ENCODE results near the gene CTSS. TPM values are rescaled to one million over a fixed set of nuclear protein-coding genes. Genes with fewer than 3 reads are reported as not detected.

Gene CTSS
- total and polyA plus RNA-seq, 2 experiments from 2014 or later: 5.2 to 10.4 TPM

DNA sequence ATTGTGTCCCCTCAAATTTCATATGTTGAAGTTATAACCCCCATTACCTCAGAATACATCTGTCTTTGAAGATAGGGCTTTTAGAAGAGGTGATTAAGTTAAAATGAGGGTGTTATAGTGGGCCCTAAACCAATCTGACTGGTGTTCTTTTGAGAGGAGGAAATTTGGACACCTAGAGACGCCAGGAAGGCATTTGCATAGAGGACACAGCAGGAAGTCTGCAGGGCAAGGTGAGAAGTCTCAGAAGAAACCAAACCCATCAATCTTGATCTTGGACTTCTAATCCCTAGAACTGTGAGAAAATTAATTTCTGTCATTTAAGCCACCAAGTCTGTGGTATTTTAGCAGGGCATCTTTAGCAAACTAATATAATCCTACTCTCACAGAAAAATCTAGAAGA, 81.7 kb downstream of the CTSS start:
- Histone ChIP-seq H3K36me3 (replicated peaks; ENCODE audit: insufficient read depth, low read depth) (no peaks in the 10 kb centered on the region), H3K27ac (no peak overlapping the region), H3K9me3 (ENCODE audit: low read depth) (no peaks in the 10 kb centered on the region), H4K20me1 (ENCODE audit: insufficient read depth, poor library complexity, severe bottlenecking) (no peaks in the 10 kb centered on the region), H2AFZ (no peak overlapping the region), H3K27me3 (no peaks in the 10 kb centered on the region), H3K4me3 (no peak overlapping the region), H3K4me2 (no peak overlapping the region), H3K9me2 (replicated peaks; ENCODE audit: insufficient read depth) (no peaks in the 10 kb centered on the region), H3K4me1 (ENCODE audit: insufficient read depth) (no peaks in the 10 kb centered on the region), H3K79me2 (peaks cover 18% of the 10 kb centered on the region)
- DNase-seq (ENCODE audit: low spot score): no peak
- WGBS (ENCODE audit: low lambda C conversion rate, missing lambda C conversion rate): 86% methylated on average over 1 of the region's 1 CpG
- TF ChIP-seq, protein P1, sequence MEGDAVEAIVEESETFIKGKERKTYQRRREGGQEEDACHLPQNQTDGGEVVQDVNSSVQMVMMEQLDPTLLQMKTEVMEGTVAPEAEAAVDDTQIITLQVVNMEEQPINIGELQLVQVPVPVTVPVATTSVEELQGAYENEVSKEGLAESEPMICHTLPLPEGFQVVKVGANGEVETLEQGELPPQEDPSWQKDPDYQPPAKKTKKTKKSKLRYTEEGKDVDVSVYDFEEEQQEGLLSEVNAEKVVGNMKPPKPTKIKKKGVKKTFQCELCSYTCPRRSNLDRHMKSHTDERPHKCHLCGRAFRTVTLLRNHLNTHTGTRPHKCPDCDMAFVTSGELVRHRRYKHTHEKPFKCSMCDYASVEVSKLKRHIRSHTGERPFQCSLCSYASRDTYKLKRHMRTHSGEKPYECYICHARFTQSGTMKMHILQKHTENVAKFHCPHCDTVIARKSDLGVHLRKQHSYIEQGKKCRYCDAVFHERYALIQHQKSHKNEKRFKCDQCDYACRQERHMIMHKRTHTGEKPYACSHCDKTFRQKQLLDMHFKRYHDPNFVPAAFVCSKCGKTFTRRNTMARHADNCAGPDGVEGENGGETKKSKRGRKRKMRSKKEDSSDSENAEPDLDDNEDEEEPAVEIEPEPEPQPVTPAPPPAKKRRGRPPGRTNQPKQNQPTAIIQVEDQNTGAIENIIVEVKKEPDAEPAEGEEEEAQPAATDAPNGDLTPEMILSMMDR (IDR thresholded peaks at IDR 0.05; ENCODE audit: poor library complexity): no peak
- TF ChIP-seq EZH2 (IDR thresholded peaks at IDR 0.05; ENCODE audit: borderline replicate concordance) (no peak), EZH2phosphoT487 (IDR thresholded peaks at IDR 0.05; ENCODE audit: low read depth, severe bottlenecking, unreplicated experiment) (no peak)

Small RNA genes lying within 50 kb of the gene (small RNA-seq; reads per million reads assigned to genes)
- gene RNU6-1042P: not detected
- not detected for gene RNU6-1309P

Other genes with a start within 250 kb of the CTSS start
- 3.7 and 8.1 TPM in 2 replicates for gene ADAMTSL4, start 216.4 kb downstream of the CTSS start, total RNA-seq
- gene ADAMTSL4, start 216.4 kb downstream of the CTSS start, polyA plus RNA-seq: 19.7 and 28.0 TPM in 2 replicates
- 302 and 388 TPM in 2 replicates for gene MCL1, start 186.2 kb downstream of the CTSS start, total RNA-seq
- 150 and 181 TPM in 2 replicates for gene MCL1, start 186.2 kb downstream of the CTSS start, polyA plus RNA-seq
- gene ENSA, start 136.2 kb downstream of the CTSS start, total RNA-seq: 101 and 148 TPM in 2 replicates
- gene ENSA, start 136.2 kb downstream of the CTSS start, polyA plus RNA-seq: 70.8 and 86.5 TPM in 2 replicates
- 20.8 and 36.7 TPM in 2 replicates for gene GOLPH3L, start 68.6 kb downstream of the CTSS start, total RNA-seq
- gene GOLPH3L, start 68.6 kb downstream of the CTSS start, polyA plus RNA-seq: 15.5 and 21.8 TPM in 2 replicates
- gene HORMAD1, start 44.9 kb downstream of the CTSS start, total RNA-seq: 0.50 TPM in 1 of 2 replicates, not detected in the other
- not detected in 2 replicates for gene HORMAD1, start 44.9 kb downstream of the CTSS start, polyA plus RNA-seq
- gene CTSK, start 42.5 kb upstream of the CTSS start, total RNA-seq: 54.3 and 57.0 TPM in 2 replicates
- 26.6 and 37.3 TPM in 2 replicates for gene CTSK, start 42.5 kb upstream of the CTSS start, polyA plus RNA-seq
- gene ARNT, start 110.8 kb upstream of the CTSS start, total RNA-seq: 32.9 and 42.1 TPM in 2 replicates
- 26.9 and 35.6 TPM in 2 replicates for gene ARNT, start 110.8 kb upstream of the CTSS start, polyA plus RNA-seq
- gene CTXND2, start 121.4 kb upstream of the CTSS start, total RNA-seq: not detected in 2 replicates
- 0.16 TPM in 1 of 2 replicates, not detected in the other for gene CTXND2, start 121.4 kb upstream of the CTSS start, polyA plus RNA-seq
- 33.7 and 41.4 TPM in 2 replicates for gene SETDB1, start 160.6 kb upstream of the CTSS start, total RNA-seq
- 10.7 and 12.9 TPM in 2 replicates for gene SETDB1, start 160.6 kb upstream of the CTSS start, polyA plus RNA-seq
- 267 and 268 TPM in 2 replicates for gene CERS2, start 209.1 kb upstream of the CTSS start, total RNA-seq
- 210 and 277 TPM in 2 replicates for gene CERS2, start 209.1 kb upstream of the CTSS start, polyA plus RNA-seq
- 7.5 and 7.9 TPM in 2 replicates for gene ANXA9, start 216.5 kb upstream of the CTSS start, total RNA-seq
- gene ANXA9, start 216.5 kb upstream of the CTSS start, polyA plus RNA-seq: 8.8 and 9.0 TPM in 2 replicates
- 15.9 and 18.5 TPM in 2 replicates for gene MINDY1, start 241.1 kb upstream of the CTSS start, total RNA-seq
- 5.8 and 7.6 TPM in 2 replicates for gene MINDY1, start 241.1 kb upstream of the CTSS start, polyA plus RNA-seq
- 20.3 and 26.5 TPM in 2 replicates for gene PRUNE1, start 242.7 kb upstream of the CTSS start, total RNA-seq
- 15.1 and 21.6 TPM in 2 replicates for gene PRUNE1, start 242.7 kb upstream of the CTSS start, polyA plus RNA-seq

All from hepatocyte (in vitro differentiated cells).